Kidney (tissue), 14 donors: ENCODE results near the gene KCNK1. TPM values are rescaled to one million over a fixed set of nuclear protein-coding genes. Genes with fewer than 3 reads are reported as not detected.

ENCODE experiments used
- DNase-seq, 5 donors: peaks; one replicate each; pipeline ENCODE4 v3.0.0-alpha.2; 2013 to 2020
- FAIRE-seq: peaks from 2 replicates; lab custom pipeline; 2012; peaks lifted over from hg19 to GRCh38; lab: Jason Lieb, UNC
- H3K27ac ChIP-seq, 2 donors: one replicate each; pipeline ENCODE4 v1.7.0; 2013; ENCODE audit warnings: low read depth in 2 of 2, low read length in 2 of 2, inconsistent platforms in 1 of 2
- H3K27me3 ChIP-seq: one replicate; pipeline ENCODE4 v1.7.1; 2013; ENCODE audit warnings: low read length, inconsistent platforms; ENCODE audit not compliant: control insufficient read depth, insufficient read depth
- H3K36me3 ChIP-seq, 3 donors: one replicate each; pipeline versions ENCODE4 v1.7.0 to v1.7.1; 2013; ENCODE audit warnings: low read length in 3 of 3, control low read depth in 1 of 3, inconsistent platforms in 1 of 3; ENCODE audit not compliant: insufficient read depth in 3 of 3, control insufficient read depth in 2 of 3
- H3K4me1 ChIP-seq, 3 donors: one replicate each; pipeline versions ENCODE4 v1.7.0 to v1.7.1; 2013; ENCODE audit warnings: low read length in 3 of 3, inconsistent platforms in 1 of 3, low read depth in 1 of 3; ENCODE audit not compliant: control insufficient read depth in 2 of 3, insufficient read depth in 2 of 3
- H3K4me3 ChIP-seq, 3 donors: one replicate each; pipeline versions ENCODE4 v1.7.0 to v1.8.1; 2013; ENCODE audit warnings: low read length in 3 of 3, control low read depth in 1 of 3, inconsistent platforms in 1 of 3
- H3K9ac ChIP-seq, 3 donors: one replicate each; pipeline versions ENCODE4 v1.7.0 to v1.7.1; 2013; ENCODE audit warnings: low read length in 3 of 3, control low read depth in 1 of 3, inconsistent platforms in 1 of 3
- H3K9me3 ChIP-seq, 3 donors: one replicate each; pipeline versions ENCODE4 v1.7.0 to v1.7.1; 2013; ENCODE audit warnings: low read length in 3 of 3, control low read depth in 1 of 3, inconsistent platforms in 1 of 3; ENCODE audit not compliant: control insufficient read depth in 2 of 3, insufficient read depth in 1 of 3
- intact Hi-C: fragments of 100-400 bp; cut with DNase I; formaldehyde crosslinking; loops from one replicate; pipeline ENCODE4 v1.11.1; 2022
- polyA plus RNA-seq: library from polyadenylated mRNA; stranded (reverse); fragments of 350-450 nt; fragmentation: Illumina TruSeq; extraction: RNeasy Lipid Tissue Mini Kit (QIAGEN cat#74804); gene quantifications from one replicate; pipeline ENCODE4 v1.2.3, GENCODE V29; 2014; ENCODE audit warnings: low read depth, low replicate concordance; ENCODE audit not compliant: insufficient read depth
- total RNA-seq: library from RNA; stranded (reverse); fragmentation: NEBNext Ultra II Directional; extraction: Animal tissue kit (Norgen Biotek cat#: 25700); gene quantifications from one replicate; pipeline ENCODE4 v1.2.1, GENCODE V29; 2021
- TF ChIP-seq, protein P1 (sequence below): IDR thresholded peaks from 3 replicates; pipeline ENCODE4 v1.5.1; 2012; ENCODE audit warnings: mild to moderate bottlenecking, moderate library complexity, borderline replicate concordance; ENCODE audit not compliant: insufficient read depth; ENCODE audit errors: extremely low read depth
- donor health status: control.
- donor health status: control.
- donor health status: control.
- donor health status: control.
- donor health status: control.
- donor health status: DM: yes; HTN: yes; CAD: no.
- donor health status: Normal renal cell carcinoma (clear cell type).

KCNK1 gene
- total and polyA plus RNA-seq, 2 donors from 2014 or later: 10.0 to 10.7 TPM

DNA sequence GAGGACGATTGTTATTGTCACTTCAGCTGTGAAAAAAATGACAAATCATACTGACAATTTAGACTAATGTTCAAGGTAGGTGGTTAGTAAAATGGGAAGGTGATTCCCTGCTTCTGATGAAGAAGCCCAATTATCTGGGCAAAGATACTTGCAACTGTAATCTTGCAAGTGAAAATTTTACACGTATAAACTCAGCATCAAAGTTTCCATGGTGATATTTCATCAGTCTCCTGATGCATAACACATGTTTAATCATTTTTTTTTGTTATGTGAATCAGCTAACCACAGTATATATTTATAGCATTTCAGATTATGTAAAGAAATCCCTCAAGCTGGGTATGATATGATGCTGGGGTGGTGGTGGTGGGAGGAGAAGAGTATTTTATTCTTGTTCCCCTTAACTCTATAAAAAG is 16.4 kb upstream of the KCNK1 start:
- no peaks in the 10 kb centered on the region for H3K36me3 ChIP-seq
- FAIRE-seq (no peak), DNase-seq (no peak)
- no peak overlapping the region for H3K9ac ChIP-seq
- intact Hi-C loops: no loop called here
- H3K4me3 ChIP-seq: no peak overlapping the region
- H3K9me3 ChIP-seq: no peaks in the 10 kb centered on the region
- no peak overlapping the region for H3K27ac ChIP-seq
- no peaks in the 10 kb centered on the region for H3K4me1 ChIP-seq
- H3K27me3 ChIP-seq: no peaks in the 10 kb centered on the region
- TF ChIP-seq, protein P1, sequence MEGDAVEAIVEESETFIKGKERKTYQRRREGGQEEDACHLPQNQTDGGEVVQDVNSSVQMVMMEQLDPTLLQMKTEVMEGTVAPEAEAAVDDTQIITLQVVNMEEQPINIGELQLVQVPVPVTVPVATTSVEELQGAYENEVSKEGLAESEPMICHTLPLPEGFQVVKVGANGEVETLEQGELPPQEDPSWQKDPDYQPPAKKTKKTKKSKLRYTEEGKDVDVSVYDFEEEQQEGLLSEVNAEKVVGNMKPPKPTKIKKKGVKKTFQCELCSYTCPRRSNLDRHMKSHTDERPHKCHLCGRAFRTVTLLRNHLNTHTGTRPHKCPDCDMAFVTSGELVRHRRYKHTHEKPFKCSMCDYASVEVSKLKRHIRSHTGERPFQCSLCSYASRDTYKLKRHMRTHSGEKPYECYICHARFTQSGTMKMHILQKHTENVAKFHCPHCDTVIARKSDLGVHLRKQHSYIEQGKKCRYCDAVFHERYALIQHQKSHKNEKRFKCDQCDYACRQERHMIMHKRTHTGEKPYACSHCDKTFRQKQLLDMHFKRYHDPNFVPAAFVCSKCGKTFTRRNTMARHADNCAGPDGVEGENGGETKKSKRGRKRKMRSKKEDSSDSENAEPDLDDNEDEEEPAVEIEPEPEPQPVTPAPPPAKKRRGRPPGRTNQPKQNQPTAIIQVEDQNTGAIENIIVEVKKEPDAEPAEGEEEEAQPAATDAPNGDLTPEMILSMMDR: no peak

DNA sequence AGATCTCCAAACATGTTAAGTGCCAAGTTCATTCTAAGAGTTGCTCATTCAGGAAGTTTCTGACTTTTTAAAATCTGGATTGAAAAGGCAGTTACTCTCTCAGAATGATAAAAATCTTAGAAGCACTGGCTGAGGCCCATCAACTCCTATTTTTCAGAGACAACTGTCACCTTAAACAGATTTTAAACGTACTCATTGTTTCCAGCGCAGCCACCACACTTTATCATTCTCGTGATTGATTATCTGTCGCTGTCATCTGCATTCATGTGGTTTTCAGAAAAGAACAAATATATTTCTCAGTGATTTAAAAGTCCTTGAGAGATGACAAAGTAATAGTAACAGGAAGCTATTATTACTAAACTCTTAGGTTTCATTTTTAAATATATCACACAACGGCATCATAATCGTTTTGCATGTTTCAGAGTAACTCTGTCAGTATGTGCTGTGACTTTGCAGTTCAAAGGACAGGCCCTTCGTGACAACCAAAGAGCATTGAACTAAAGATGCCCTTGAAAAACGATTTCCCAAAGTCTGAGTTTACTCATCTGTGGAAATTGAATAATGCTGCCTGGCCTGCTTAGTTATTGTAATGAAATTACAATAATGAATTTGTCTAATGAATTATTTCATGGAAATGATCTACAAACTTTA is 14.9 kb upstream of the KCNK1 start:
- Histone ChIP-seq H3K27me3 (no peaks in the 10 kb centered on the region), H3K36me3 (no peaks in the 10 kb centered on the region), H3K9ac (no peak overlapping the region), H3K9me3 (no peaks in the 10 kb centered on the region), H3K4me3 (no peak overlapping the region), H3K4me1 (no peaks in the 10 kb centered on the region), H3K27ac (no peak overlapping the region)
- DNase-seq (no peak), FAIRE-seq (no peak)
- TF ChIP-seq, protein P1: no peak
- intact Hi-C loops: no loop called here

DNA sequence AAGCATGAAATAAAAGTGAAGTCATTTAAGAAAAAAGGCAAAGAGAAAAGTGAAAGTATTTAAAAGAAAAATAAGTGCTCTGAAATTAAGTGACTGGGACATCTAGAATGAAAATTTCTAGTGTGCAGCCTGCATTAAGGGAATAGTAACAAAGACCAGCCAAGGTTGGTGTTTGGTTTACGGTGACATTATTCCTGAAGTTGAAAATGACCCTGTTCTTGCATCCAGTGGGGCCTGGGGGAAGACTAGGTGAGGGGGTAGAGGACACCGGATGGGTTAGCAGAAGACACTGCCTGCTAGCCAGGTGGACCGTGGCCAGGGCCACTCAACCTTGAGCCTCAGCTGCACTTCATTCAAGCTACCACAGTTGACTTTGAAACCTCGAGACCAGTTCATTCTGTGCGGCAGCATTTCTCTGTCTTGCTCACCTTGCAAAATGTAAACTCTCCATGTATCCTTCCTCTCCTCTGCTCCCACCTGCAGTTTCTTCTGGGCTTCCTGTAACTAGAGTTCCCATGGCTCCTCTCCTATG is 14.3 kb upstream of the KCNK1 start:
- no peaks in the 10 kb centered on the region for H3K9me3 ChIP-seq
- H3K9ac ChIP-seq: no peak overlapping the region
- no peaks in the 10 kb centered on the region for H3K4me1 ChIP-seq
- no peaks in the 10 kb centered on the region for H3K36me3 ChIP-seq
- no peak overlapping the region for H3K4me3 ChIP-seq
- DNase-seq (no peak), FAIRE-seq (no peak)
- TF ChIP-seq, protein P1: no peak
- intact Hi-C loops: no loop called here
- no peak overlapping the region for H3K27ac ChIP-seq
- H3K27me3 ChIP-seq: no peaks in the 10 kb centered on the region
